RWPE2 (cell line): ENCODE measurements around the gene SCUBE2.

Source experiments
- ATAC-seq: fragments of 200-7000 bp; cut with Tn5 transposase; 3 replicates; pipeline ENCODE4 v1.9.1; 2021; ENCODE audit warnings: low read depth
- DNase-seq: peaks from one replicate; pipeline ENCODE4 v3.0.0-alpha.2; 2020; ENCODE audit warnings: low spot score
- H3K27ac ChIP-seq: fragments of 450-650 bp; 2 replicates; pipeline ENCODE4 v1.5.1; 2017; ENCODE audit warnings: mild to moderate bottlenecking; ENCODE audit not compliant: poor library complexity, severe bottlenecking
- H3K27me3 ChIP-seq: fragments of 250-450 bp; sonication (Bioruptor Pico); 2 replicates; pipeline ENCODE4 v1.5.1; 2021; ENCODE audit warnings: mild to moderate bottlenecking, moderate library complexity; ENCODE audit not compliant: insufficient read depth, poor library complexity, severe bottlenecking
- H3K36me3 ChIP-seq: fragments of 250-450 bp; sonication (Bioruptor Pico); 2 replicates; pipeline ENCODE4 v1.5.1; 2020; ENCODE audit warnings: low read depth, mild to moderate bottlenecking, moderate library complexity
- H3K4me1 ChIP-seq: fragments of 250-450 bp; sonication (Bioruptor Pico); 2 replicates; pipeline ENCODE4 v1.5.1; 2021; ENCODE audit warnings: mild to moderate bottlenecking, moderate library complexity; ENCODE audit not compliant: insufficient read depth, poor library complexity, severe bottlenecking
- H3K4me3 ChIP-seq: fragments of 250-450 bp; sonication (Bioruptor Pico); 2 replicates; pipeline ENCODE4 v1.5.1; 2021; ENCODE audit warnings: mild to moderate bottlenecking, moderate library complexity; ENCODE audit not compliant: severe bottlenecking
- H3K9me3 ChIP-seq: fragments of 250-450 bp; sonication (Bioruptor Pico); 2 replicates; pipeline ENCODE4 v1.5.1; 2021; ENCODE audit warnings: mild to moderate bottlenecking, moderate library complexity; ENCODE audit not compliant: severe bottlenecking
- CTCF ChIP-seq: fragments of 450-650 bp; IDR thresholded peaks from one replicate; pipeline ENCODE4 v1.5.1; 2017; ENCODE audit warnings: mild to moderate bottlenecking, moderate library complexity; ENCODE audit not compliant: poor library complexity, severe bottlenecking

SCUBE2 gene

GRCh38 chr11:9039863-9040262 is 51.5 kb downstream of the SCUBE2 start:
- no peak for TF ChIP-seq CTCF
- DNase-seq (no peak), ATAC-seq (no peak)
- Histone ChIP-seq H3K4me1 (peaks cover 3% of the 10 kb centered on the region), H3K36me3 (no peaks in the 10 kb centered on the region), H3K27me3 (no peaks in the 10 kb centered on the region), H3K9me3 (no peaks in the 10 kb centered on the region), H3K27ac (no peak overlapping the region), H3K4me3 (no peak overlapping the region)

GRCh38 chr11:9039198-9039597 is 52.2 kb downstream of the SCUBE2 start:
- no peak for TF ChIP-seq CTCF
- H3K4me3 ChIP-seq = no peak overlapping the region
- no peak overlapping the region for H3K27ac ChIP-seq
- peak; percentile 90 for ATAC-seq
- no peak for DNase-seq
- peaks cover 3% of the 10 kb centered on the region for H3K4me1 ChIP-seq
- no peaks in the 10 kb centered on the region for H3K36me3 ChIP-seq
- no peaks in the 10 kb centered on the region for H3K27me3 ChIP-seq
- no peaks in the 10 kb centered on the region for H3K9me3 ChIP-seq

GRCh38 chr11:9038541-9038940 is 52.9 kb downstream of the SCUBE2 start:
- TF ChIP-seq CTCF = no peak
- peaks cover 3% of the 10 kb centered on the region for H3K4me1 ChIP-seq
- no peak for ATAC-seq
- no peak overlapping the region for H3K4me3 ChIP-seq
- no peaks in the 10 kb centered on the region for H3K36me3 ChIP-seq
- no peak for DNase-seq
- H3K9me3 ChIP-seq = no peaks in the 10 kb centered on the region
- no peak overlapping the region for H3K27ac ChIP-seq
- H3K27me3 ChIP-seq = no peaks in the 10 kb centered on the region

- no peaks in the 10 kb centered on the region for H3K27me3 ChIP-seq
- H3K36me3 ChIP-seq = no peaks in the 10 kb centered on the region
- no peak for TF ChIP-seq CTCF
- peaks cover 3% of the 10 kb centered on the region for H3K4me1 ChIP-seq
- H3K27ac ChIP-seq = no peak overlapping the region
- no peaks in the 10 kb centered on the region for H3K9me3 ChIP-seq
- H3K4me3 ChIP-seq = no peak overlapping the region
- no peak for ATAC-seq
- no peak for DNase-seq
Observed at GRCh38 chr11:9037963-9038362, 53.4 kb downstream of the SCUBE2 start.

GRCh38 chr11:9037046-9037780 is 54.2 kb downstream of the SCUBE2 start:
- DNase-seq = no peak
- no peak overlapping the region for H3K4me3 ChIP-seq
- H3K36me3 ChIP-seq = no peaks in the 10 kb centered on the region
- H3K27ac ChIP-seq = no peak overlapping the region
- no peaks in the 10 kb centered on the region for H3K9me3 ChIP-seq
- no peak for ATAC-seq
- peaks cover 3% of the 10 kb centered on the region for H3K4me1 ChIP-seq
- TF ChIP-seq CTCF = no peak
- no peaks in the 10 kb centered on the region for H3K27me3 ChIP-seq
